ENCODE measurements around the gene MYPOP. TPM values are rescaled to one million over a fixed set of nuclear protein-coding genes. Genes with fewer than 3 reads are reported as not detected.

MYPOP gene
- total and polyA plus RNA-seq, 2 of the 13 experiments (the other 11 are each of a cell fraction or from before 2014, with no cell fraction given) = 2.3 to 2.7 TPM

- TF ChIP-seq GATAD2A (CRISPR knock-in tag; IDR thresholded peaks at IDR 0.05) (peak; percentile 54; the same call in 1 of the 2 replicates), HOXA3 (CRISPR knock-in tag; IDR thresholded peaks at IDR 0.05) (peak; percentile 71; the same call in 1 of the 2 replicates), MIER3 (CRISPR knock-in tag; IDR thresholded peaks at IDR 0.05; ENCODE audit: borderline replicate concordance) (0 out of 2 replicates have a peak, but pooled peaks have one; percentile 22), GABPA (IDR thresholded peaks at IDR 0.05; ENCODE audit: low read depth, low read length) (no peak), GABPA (CRISPR knock-in tag; IDR thresholded peaks at IDR 0.05; ENCODE audit: low read depth) (no peak; the same call in 1 of the 2 replicates), FOXO1 (CRISPR knock-in tag; IDR thresholded peaks at IDR 0.05) (peak; percentile 55), HDAC1 (CRISPR knock-in tag; IDR thresholded peaks at IDR 0.05) (peak; percentile 43; the same call in 1 of the 2 replicates), YEATS4 (CRISPR knock-in tag; IDR thresholded peaks at IDR 0.05; ENCODE audit: borderline replicate concordance) (peak; percentile 72), RNF219 (CRISPR knock-in tag; IDR thresholded peaks at IDR 0.05) (no peak), PPARG (CRISPR knock-in tag; conservative IDR thresholded peaks at IDR 0.05) (0 out of 2 replicates have a peak, but pooled peaks have one; percentile 23), ZNF276 (CRISPR knock-in tag; IDR thresholded peaks at IDR 0.05; ENCODE audit: low read depth) (0 out of 2 replicates have a peak, but pooled peaks have one; percentile 36), THAP11 (CRISPR knock-in tag; IDR thresholded peaks at IDR 0.05) (peak; percentile 78), ZNF143 (CRISPR knock-in tag; IDR thresholded peaks at IDR 0.05) (peak; percentile 48; the same call in 1 of the 2 replicates), IRF2 (CRISPR knock-in tag; IDR thresholded peaks at IDR 0.05) (peak; percentile 34; the same call in 1 of the 2 replicates), ZNF574 (CRISPR knock-in tag; IDR thresholded peaks at IDR 0.05) (peak; percentile 36; the same call in 1 of the 2 replicates), PBX2 (CRISPR knock-in tag; IDR thresholded peaks at IDR 0.05) (no peak), GABPB1 (CRISPR knock-in tag; IDR thresholded peaks at IDR 0.05) (peak; percentile 42), SAFB2 (CRISPR knock-in tag; IDR thresholded peaks at IDR 0.05; ENCODE audit: borderline replicate concordance, low read depth) (no peak), ZBTB20 (CRISPR knock-in tag; IDR thresholded peaks at IDR 0.05; ENCODE audit: borderline replicate concordance, low read depth) (no peak), ZMYM2 (CRISPR knock-in tag; IDR thresholded peaks at IDR 0.05) (0 out of 2 replicates have a peak, but pooled peaks have one; percentile 47), NBN (conservative IDR thresholded peaks at IDR 0.05) (no peak), ZEB1 (IDR thresholded peaks at IDR 0.05; ENCODE audit: insufficient replicate concordance, low read depth) (peak; percentile 27)
These were observed 6.9 kb downstream of the MYPOP start (continued) for GRCh38 chr19:45895519-45895972.
